Renal pelvis (tissue), 4 donors: ENCODE data around the gene AHCYL2. TPM values are rescaled to one million over a fixed set of nuclear protein-coding genes. Genes with fewer than 3 reads are reported as not detected.
"Not testable (repeated sequence)": the region's sequence is repeated elsewhere in the genome, so short reads cannot be mapped to it uniquely, and the experiment has no call there.

ENCODE experiments used
- DNase-seq: peaks from one replicate; pipeline ENCODE4 v3.0.0-alpha.2; 2013
- polyA plus RNA-seq, 3 donors: library from polyadenylated mRNA; unstranded; fragments of 120-200 nt; gene quantifications; one replicate each; pipeline ENCODE4 v1.2.1, GENCODE V29; 2013; ENCODE audit not compliant: insufficient read length in 3 of 3

Gene AHCYL2
- polyA plus RNA-seq, 3 donors, result 24.9 to 31.5 (median 27.5) TPM

- peak; percentile 44 for DNase-seq
Observed at GRCh38 chr7:129343099-129343700, 118.4 kb downstream of the AHCYL2 start.

GRCh38 chr7:129347330-129347729, 122.5 kb downstream of the AHCYL2 start:
- no peak for DNase-seq

GRCh38 chr7:129348023-129348740, 123.4 kb downstream of the AHCYL2 start:
- no peak for DNase-seq

GRCh38 chr7:129351320-129351719, 126.5 kb downstream of the AHCYL2 start:
- no peak for DNase-seq

DNA sequence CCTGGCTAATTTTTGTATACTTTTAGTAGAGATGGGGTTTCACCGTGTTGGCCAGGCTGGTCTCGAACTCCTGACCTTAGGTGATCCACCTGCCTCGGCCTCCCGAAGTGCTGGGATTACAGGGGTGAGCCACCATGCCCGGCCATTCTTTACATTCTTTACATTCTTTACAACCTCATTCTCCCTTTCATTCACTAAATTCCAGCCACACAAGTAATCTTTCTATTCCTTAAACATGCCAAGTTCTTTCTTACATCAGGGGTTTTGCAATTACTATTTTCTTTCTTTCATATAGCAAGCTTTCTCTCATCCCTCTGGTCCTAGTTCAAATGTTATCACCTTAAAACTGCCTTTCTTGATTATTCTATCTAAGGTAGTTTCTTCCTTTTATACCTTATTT, 128.3 kb downstream of the AHCYL2 start:
- not testable (repeated sequence) for DNase-seq

DNA sequence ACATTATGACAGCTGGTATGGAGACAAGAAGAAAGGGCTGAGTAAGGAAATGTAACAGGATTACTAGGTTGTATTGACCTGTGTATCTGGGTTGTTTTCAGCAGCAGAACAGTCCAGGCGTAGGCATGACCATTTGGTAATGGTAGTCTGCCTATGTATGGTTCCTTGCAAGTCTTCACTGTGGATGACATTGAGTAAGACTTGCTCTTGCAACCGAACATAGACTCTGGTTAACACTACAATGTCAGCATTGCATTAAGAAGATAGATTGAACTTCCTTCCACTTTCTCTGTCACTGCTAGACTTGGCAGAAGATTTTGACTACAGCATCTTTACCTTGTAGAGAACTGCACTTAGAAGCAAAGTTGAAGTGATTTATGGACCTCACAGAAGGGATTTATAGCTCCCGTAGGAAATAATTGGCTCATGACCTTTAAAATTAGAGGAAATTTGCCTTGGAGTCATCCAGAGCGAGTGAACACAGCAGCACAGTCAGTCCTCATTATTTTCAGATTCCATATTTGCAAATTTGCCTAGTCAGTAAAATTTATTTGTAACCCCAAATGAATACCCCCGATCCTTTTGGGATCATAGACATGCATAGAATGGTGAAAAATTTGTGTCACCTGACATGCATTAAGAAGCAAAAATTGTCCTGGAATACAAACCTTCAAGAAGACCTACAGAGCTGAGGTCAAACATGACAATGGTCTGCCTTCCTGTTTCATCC, 129.8 kb downstream of the AHCYL2 start:
- DNase-seq, result no peak

DNA sequence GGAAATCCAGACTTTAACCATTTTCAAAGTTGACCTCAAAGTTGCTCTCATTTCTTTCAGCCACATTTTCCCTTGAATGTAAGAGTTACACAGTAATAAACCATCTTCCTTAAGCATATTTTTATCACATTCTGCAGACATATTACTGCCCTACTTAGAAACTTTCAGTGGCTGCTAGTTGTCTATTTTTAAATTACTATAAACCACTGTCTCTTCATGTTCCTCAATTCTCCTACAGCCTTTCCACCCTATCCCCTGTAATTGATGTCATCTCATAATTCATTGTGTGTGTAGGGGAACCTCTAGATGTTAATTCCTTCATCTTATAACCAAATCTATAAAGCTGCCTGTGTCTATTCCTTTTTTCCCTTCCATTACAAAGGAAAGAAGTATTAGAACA, 131.3 kb downstream of the AHCYL2 start:
- DNase-seq, result no peak

DNA sequence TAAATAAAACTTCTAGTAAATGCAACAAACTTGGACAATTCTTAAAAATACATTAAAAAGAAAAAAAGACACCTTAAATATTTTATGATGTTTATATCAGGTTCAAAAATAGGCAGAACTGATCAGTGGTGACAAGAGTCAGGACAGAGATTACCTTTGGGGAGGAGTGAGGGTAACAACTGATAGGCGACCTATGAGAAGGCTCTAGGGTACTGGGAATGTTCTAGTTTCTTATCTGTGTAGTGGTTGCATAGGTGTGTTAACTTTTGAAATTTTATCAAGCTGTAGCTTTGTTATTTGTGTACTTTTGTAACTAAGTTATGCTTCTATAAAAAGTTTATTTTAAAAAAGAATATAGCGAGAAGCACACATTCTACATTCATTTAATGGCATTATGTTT, 134.3 kb downstream of the AHCYL2 start:
- no peak for DNase-seq

- no peak for DNase-seq
Observed at GRCh38 chr7:129359638-129360037, 134.8 kb downstream of the AHCYL2 start.

DNA sequence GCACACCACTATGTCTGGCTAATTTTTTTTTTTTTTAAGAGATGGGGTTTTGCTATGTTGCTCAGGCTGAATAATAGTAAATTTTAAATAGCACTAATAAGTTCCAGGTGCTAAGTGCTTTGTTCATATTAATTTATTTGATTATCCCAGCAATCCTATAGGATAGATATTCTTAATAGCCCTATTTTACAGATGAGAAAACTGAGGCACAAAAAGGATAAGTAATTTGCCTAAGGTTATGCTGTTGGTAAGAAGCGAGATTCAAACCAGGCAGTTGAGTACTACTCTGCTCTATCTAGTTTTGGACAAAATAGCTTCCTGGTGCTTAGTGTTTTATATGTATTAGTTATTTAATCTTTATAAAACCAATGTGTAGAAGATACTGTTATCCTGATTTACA, 136.9 kb downstream of the AHCYL2 start:
- no peak for DNase-seq

DNA sequence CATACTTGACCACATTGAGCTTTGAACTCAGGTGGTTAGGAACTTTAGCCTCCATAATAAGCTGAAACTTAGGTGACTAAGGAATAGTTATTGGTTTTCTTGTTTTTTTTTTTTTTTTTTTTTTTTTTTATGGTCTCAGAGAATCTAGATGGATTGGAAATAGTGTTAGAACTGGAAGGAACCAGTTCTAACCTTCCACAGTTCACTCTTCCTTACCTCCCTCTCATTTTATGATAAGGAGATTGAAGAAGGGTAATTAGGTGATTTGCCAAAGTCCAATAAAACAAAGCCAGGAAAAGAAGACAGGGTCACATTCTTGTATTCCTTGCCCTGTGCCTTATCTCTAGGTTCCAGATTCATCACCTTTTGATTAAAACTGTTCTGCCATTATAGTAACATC, 137.7 kb downstream of the AHCYL2 start:
- no peak for DNase-seq

GRCh38 chr7:129367349-129367699, 142.5 kb downstream of the AHCYL2 start:
- DNase-seq, result no peak

DNA sequence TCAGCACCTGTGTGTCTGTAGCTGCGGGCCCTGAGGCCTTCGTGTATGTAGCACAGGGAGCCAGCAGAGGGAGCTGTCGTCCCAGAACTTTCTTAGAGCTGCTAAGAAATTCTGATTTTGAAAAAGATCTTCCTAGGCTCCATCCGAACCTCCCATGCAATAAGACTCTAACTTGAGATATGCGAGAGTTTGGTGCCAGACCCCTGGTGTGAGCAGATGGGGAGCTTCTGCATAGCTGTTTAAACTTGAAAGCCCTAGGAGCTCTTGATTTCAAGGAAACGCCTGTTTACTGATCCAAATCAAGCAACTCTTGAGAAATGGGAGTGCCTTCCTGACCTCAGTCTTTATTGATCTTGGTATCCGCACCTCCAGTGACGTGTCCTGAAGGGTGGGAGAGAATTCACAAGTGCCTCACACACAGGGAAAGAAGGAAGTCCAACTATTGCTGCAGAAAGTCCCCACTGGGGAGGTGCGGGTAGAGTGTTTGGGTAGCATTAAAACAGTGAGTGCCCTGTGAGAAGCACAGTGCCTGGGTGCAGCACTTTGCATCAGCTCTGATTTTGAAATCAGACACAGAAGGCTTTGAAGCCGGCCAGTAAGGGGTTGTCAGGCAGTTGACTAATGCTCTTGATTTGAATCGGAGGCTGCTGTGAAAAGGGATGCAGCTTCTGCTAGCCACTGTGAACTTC, 143.0 kb downstream of the AHCYL2 start:
- DNase-seq, result peak; percentile 71

DNA sequence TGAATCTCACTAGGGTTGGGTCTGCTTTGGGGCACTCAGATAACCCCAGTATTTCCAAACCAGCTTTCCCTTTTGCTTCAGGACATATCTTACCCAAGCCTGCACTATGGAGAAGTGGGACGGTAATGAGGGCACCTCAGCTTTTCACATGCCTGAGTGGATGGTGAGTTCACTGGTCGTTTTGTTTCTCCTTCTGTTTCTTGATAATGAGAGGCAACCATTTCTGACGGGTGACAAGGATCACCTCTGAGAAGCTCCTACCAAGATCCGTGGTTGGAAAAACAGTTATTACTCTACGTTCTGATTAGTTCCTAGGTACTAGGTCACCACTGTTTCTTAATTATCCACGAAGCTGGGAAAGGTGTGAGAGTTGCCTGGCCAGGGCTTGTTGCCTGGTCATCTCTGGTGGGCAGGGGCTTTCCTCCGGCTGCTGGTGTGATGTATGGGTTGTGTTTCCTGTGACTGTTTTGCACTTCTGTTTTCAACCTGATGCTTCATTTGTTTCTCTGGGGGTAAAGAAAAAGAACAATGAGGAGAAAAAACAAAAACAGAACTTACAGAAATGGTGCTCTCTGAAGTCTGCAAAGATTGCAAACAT, 143.7 kb downstream of the AHCYL2 start:
- DNase-seq, result no peak

GRCh38 chr7:129369447-129369846, 144.6 kb downstream of the AHCYL2 start:
- not testable (repeated sequence) for DNase-seq

DNA sequence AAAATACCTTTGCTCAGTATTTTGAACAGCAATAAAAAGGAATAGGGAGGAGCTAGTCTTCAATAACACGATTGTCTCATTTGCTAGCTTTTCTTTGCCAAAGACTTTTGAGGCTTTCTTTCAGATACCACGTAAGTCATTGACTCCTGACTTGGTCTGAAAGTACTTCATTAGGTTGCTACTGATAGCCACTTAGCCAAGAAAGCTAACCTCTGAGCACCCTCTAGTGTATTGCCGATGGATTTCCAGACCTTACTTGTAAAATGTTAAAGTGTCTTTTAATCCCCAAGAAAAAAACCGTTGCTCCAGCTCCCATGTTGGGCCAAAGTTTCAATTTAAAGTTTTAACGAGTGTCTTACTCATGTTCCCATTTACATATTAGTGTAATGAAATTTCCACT, 146.0 kb downstream of the AHCYL2 start:
- DNase-seq, result no peak

- no peak for DNase-seq
Observed at GRCh38 chr7:129371487-129371886, 146.7 kb downstream of the AHCYL2 start.

- no peak for DNase-seq
Observed at GRCh38 chr7:129373651-129374428, 149.0 kb downstream of the AHCYL2 start.

- no peak for DNase-seq
Observed at GRCh38 chr7:129375141-129375938, 150.5 kb downstream of the AHCYL2 start.

- no peak for DNase-seq
Observed at GRCh38 chr7:129376076-129376777, 151.4 kb downstream of the AHCYL2 start.
